Effector memory CD4-positive, alpha-beta T cell (primary cell): ENCODE data around the gene TDRD10.

Source experiments
- DNase-seq, 3 donors: peaks; one replicate each; pipeline ENCODE4 v3.0.0-alpha.2; 2020
- H3K27ac ChIP-seq: 2 replicates; pipeline ENCODE4 v1.7.0; 2013; ENCODE audit warnings: mild to moderate bottlenecking, low read length, moderate library complexity; ENCODE audit not compliant: insufficient read depth, poor library complexity, severe bottlenecking
- H3K27me3 ChIP-seq: replicated peaks from 2 replicates; pipeline ENCODE4 v1.7.0; 2013; ENCODE audit warnings: mild to moderate bottlenecking, low read length; ENCODE audit not compliant: insufficient read depth, control insufficient read depth, poor library complexity, severe bottlenecking
- H3K36me3 ChIP-seq: 2 replicates; pipeline ENCODE4 v1.7.0; 2013; ENCODE audit warnings: mild to moderate bottlenecking, low read length, moderate library complexity; ENCODE audit not compliant: control insufficient read depth, insufficient read depth
- H3K4me1 ChIP-seq: 2 replicates; pipeline ENCODE4 v1.7.0; 2013; ENCODE audit warnings: low read length, mild to moderate bottlenecking; ENCODE audit not compliant: control insufficient read depth, insufficient read depth, poor library complexity, severe bottlenecking
- H3K4me3 ChIP-seq: 2 replicates; pipeline ENCODE4 v1.7.0; 2013; ENCODE audit warnings: low read length, low read depth, mild to moderate bottlenecking; ENCODE audit not compliant: insufficient read depth, poor library complexity, severe bottlenecking
- H3K9me3 ChIP-seq: 2 replicates; pipeline ENCODE4 v1.7.0; 2013; ENCODE audit warnings: mild to moderate bottlenecking, low read length, moderate library complexity; ENCODE audit not compliant: control insufficient read depth
- total RNA-seq, 3 donors: gene quantifications; one replicate each; lab custom pipeline; 2026; lab: John Stamatoyannopoulos, UW

TDRD10 gene, protein sequence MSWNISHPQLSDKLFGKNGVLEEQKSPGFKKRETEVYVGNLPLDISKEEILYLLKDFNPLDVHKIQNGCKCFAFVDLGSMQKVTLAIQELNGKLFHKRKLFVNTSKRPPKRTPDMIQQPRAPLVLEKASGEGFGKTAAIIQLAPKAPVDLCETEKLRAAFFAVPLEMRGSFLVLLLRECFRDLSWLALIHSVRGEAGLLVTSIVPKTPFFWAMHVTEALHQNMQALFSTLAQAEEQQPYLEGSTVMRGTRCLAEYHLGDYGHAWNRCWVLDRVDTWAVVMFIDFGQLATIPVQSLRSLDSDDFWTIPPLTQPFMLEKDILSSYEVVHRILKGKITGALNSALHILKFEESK
- total RNA-seq, result 0 reads per million in 3 donors

- peaks cover 9% of the 10 kb centered on the region for H3K4me1 ChIP-seq
- peak within 1 kb of the TSS; percentile 42 for H3K4me3 ChIP-seq
- peaks cover 29% of the 10 kb centered on the region for H3K27me3 ChIP-seq
- no peak for DNase-seq
- no peaks in the 10 kb centered on the region for H3K9me3 ChIP-seq
- H3K27ac ChIP-seq, result no peak within 1 kb of the TSS
- no peaks in the 10 kb centered on the region for H3K36me3 ChIP-seq
Observed at GRCh38 chr1:154502066-154502743, at the start of gene TDRD10, which contains the start of gene SHE. Gene TDRD10 (plus strand): TSS chr1:154502219. CDS start chr1:154506904, 4,685 bp downstream. Gene SHE (minus strand): TSS chr1:154502412. CDS start chr1:154502026, 386 bp downstream.

DNA sequence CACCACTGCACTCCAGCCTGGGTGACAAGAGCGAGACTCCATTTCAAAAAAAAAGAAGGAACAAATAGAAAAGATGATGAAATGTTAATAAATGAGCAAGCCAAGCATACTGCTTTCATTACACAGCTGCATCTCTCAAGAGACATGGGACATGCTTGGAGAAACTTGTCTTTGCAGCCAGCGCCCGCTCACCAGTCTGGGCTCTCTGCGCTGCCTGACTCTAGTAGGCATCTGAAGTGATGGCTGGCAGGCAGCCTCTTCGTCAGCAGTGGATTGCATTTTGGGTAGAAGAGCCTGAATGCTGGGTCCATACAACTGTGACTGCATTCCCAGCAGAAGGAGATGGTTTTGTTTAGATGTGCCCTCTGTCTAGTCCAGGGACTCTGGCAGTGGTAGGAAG lies 48.9 kb upstream of the TDRD10 start:
- peaks cover 65% of the 10 kb centered on the region for H3K36me3 ChIP-seq
- no peaks in the 10 kb centered on the region for H3K27me3 ChIP-seq
- H3K9me3 ChIP-seq, result no peaks in the 10 kb centered on the region
- H3K4me1 ChIP-seq, result no peaks in the 10 kb centered on the region
- no peak for DNase-seq
- H3K4me3 ChIP-seq, result no peak overlapping the region
- no peak overlapping the region for H3K27ac ChIP-seq

DNA sequence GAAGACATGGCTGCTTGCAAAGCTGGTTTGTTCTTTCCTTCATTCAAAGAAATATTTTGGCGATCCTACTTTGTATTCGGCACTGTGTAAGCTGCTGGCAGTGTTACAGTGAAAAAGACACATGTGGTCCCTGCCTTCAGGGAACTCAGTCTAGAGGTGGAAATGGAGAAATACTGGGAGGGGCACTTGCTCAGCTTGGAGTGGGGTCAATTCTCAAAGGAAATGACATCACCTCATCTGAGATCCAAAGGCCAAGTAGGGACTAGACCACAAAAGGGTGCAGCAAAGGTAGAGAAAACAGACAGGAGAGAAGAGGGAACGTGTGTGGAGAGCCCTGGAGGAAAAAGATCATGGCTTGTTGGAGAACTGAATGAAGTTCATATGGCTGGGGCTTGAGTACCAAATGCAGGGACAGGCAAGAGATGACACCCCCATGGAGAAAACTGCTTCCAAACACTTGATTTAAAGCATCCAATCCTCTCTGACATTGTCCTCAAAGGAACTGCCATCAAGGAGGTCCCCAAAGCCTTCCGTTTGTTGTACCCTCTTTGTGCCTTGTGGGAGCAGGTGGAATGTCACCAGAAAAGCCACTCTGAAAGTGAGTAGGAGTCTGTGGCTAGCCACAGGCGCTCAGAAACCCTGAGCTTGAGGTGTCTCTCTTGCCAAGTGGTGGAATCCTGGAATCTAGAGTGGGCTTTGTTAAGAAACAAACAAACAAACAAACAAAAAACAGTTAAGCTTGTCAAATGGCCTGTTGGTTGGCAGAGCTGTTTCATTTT lies 48.3 kb upstream of the TDRD10 start:
- DNase-seq, result no peak
- Histone ChIP-seq H3K9me3 (no peaks in the 10 kb centered on the region), H3K4me1 (no peaks in the 10 kb centered on the region), H3K27me3 (no peaks in the 10 kb centered on the region), H3K36me3 (peaks cover 63% of the 10 kb centered on the region), H3K27ac (no peak overlapping the region), H3K4me3 (no peak overlapping the region)

DNA sequence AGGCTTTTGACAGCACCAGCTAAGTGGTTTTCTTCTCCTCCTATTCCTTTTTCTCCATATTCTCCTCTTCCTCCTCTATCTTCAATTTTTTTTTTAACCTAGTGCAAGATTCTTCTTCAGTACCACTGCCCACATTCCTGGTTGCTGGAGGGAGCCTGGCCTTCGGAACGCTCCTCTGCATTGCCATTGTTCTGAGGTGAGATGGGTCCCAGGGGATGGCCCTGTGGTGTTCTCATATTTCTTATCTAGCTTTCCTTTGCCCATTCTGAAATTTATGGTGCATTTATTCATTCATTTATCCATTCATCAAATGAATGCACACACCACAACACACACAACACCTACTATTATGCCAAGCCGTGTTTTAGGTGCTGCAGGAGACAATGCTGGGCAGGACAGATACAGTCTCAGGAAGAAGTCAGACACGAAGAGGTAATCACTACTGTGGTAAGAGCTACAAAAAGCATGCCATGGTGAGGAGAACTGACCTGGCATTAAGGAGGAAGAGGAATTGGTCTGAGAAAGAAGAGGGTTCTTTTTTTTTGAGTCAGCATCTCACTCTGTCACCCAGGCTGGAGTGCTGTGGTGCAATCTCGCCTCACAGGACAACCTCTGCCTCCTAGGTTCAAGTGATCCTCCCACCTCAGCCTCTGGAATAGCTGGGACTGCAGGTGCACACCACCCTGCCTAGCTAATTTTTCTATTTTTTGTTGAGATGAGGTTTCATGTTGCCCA lies 47.5 kb upstream of the TDRD10 start:
- no peak for DNase-seq
- Histone ChIP-seq H3K9me3 (no peaks in the 10 kb centered on the region), H3K4me3 (no peak overlapping the region), H3K4me1 (no peaks in the 10 kb centered on the region), H3K27me3 (no peaks in the 10 kb centered on the region), H3K36me3 (peaks cover 58% of the 10 kb centered on the region), H3K27ac (no peak overlapping the region)

DNA sequence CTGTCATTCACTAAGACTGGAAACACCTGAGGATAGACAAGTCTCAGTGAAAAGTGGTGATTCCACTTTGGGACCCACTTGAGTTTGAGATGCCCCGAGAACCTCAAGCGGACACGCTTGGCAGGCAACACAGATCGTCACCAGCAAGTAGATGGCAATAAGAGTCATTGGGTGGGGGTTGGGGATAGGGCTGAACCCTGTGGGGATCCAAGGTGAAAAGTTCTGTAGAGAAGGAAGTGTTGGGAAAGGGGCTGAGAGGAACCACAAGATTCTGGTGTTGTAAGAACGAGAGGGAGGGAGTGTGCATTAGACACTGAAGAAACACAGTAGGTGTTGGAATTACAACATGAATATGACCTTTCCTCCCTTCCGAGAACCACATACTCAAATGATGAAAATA lies 45.4 kb upstream of the TDRD10 start:
- Histone ChIP-seq H3K9me3 (no peaks in the 10 kb centered on the region), H3K4me3 (no peak overlapping the region), H3K27me3 (no peaks in the 10 kb centered on the region), H3K4me1 (peaks cover 5% of the 10 kb centered on the region), H3K36me3 (peaks cover 42% of the 10 kb centered on the region), H3K27ac (no peak overlapping the region)
- DNase-seq, result no peak

DNA sequence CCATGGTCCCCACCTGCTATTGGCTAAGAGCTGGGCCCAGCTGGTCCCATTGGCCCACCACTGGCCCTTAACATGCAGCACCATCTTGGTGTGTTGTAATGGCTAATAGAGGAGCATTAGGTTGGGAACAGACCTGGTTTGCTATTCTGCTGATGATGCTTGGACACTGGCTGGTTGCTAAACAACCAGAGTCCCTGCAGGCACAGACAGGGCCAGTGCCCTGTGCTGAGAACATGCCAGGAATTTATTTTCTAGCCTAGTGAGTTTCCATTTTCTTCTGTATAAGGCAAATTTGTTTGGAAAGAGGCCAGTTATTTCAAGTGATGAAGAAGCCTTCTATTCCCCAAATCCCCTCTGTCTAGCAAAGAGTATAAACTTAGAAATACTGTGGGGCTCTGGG lies 42.9 kb upstream of the TDRD10 start:
- no peaks in the 10 kb centered on the region for H3K27me3 ChIP-seq
- H3K36me3 ChIP-seq, result peaks cover 25% of the 10 kb centered on the region
- peaks cover 27% of the 10 kb centered on the region for H3K4me1 ChIP-seq
- DNase-seq, result no peak
- H3K4me3 ChIP-seq, result no peak overlapping the region
- no peaks in the 10 kb centered on the region for H3K9me3 ChIP-seq
- H3K27ac ChIP-seq, result peak overlapping the region; percentile 8

- Histone ChIP-seq H3K27ac (peak overlapping the region; percentile 39), H3K27me3 (no peaks in the 10 kb centered on the region), H3K9me3 (no peaks in the 10 kb centered on the region), H3K4me3 (peak overlapping the region; percentile 8), H3K36me3 (peaks cover 14% of the 10 kb centered on the region), H3K4me1 (peaks cover 44% of the 10 kb centered on the region)
- no peak for DNase-seq
Observed at GRCh38 chr1:154460695-154461260, 41.2 kb upstream of the TDRD10 start.

- Histone ChIP-seq H3K4me1 (peaks cover 67% of the 10 kb centered on the region), H3K36me3 (no peaks in the 10 kb centered on the region), H3K27me3 (no peaks in the 10 kb centered on the region), H3K4me3 (no peak overlapping the region), H3K9me3 (no peaks in the 10 kb centered on the region), H3K27ac (peak overlapping the region; percentile 74)
- DNase-seq, result peak; percentile 29 to 60 (median 59)
Observed at GRCh38 chr1:154463512-154463990, 38.5 kb upstream of the TDRD10 start.

DNA sequence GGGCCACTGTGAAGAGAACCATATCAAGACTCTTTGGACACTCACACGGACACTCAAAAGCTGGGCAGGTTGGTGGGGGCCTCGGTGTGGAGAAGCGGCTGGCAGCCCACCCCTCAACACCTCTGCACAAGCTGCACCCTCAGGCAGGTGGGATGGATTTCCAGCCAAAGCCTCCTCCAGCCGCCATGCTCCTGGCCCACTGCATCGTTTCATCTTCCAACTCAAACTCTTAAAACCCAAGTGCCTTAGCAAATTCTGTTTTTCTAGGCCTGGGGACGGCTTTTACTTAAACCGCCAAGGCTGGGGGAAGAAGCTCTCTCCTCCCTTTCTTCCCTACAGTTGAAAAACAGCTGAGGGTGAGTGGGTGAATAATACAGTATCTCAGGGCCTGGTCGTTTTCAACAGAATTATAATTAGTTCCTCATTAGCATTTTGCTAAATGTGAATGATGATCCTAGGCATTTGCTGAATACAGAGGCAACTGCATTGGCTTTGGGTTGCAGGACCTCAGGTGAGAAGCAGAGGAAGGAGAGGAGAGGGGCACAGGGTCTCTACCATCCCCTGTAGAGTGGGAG lies 36.3 kb upstream of the TDRD10 start:
- Histone ChIP-seq H3K27ac (peak overlapping the region; percentile 74), H3K4me3 (peak overlapping the region; percentile 16), H3K4me1 (peaks cover 67% of the 10 kb centered on the region)

More for the DNA sequence above, 36.3 kb upstream of the TDRD10 start:
- H3K36me3 ChIP-seq, result no peaks in the 10 kb centered on the region
- no peak for DNase-seq
- H3K9me3 ChIP-seq, result no peaks in the 10 kb centered on the region
- H3K27me3 ChIP-seq, result no peaks in the 10 kb centered on the region
